GM20000 (cell line): ENCODE data around the gene CITED2.

Source experiments
- DNase-seq: peaks from one replicate; pipeline ENCODE4 v3.0.0; 2012; ENCODE audit warnings: low spot score
- CTCF ChIP-seq: IDR thresholded peaks from 2 replicates; pipeline ENCODE4 v1.5.1; 2012; ENCODE audit warnings: mild to moderate bottlenecking, control low read depth; ENCODE audit errors: extremely low read depth, missing control alignments

Gene CITED2

GRCh38 chr6:139394027-139394649 lies 19.7 kb upstream of the CITED2 start:
- no peak for DNase-seq

GRCh38 chr6:139392794-139393193 lies 18.3 kb upstream of the CITED2 start:
- TF ChIP-seq CTCF: no peak
- peak; percentile 47 for DNase-seq

More at GRCh38 chr6:139394027-139394649, 19.7 kb upstream of the CITED2 start:
- no peak for TF ChIP-seq CTCF

- TF ChIP-seq CTCF: no peak
- no peak for DNase-seq
These were observed 17.3 kb upstream of the CITED2 start for GRCh38 chr6:139391709-139392108.

- DNase-seq: no peak
- no peak for TF ChIP-seq CTCF
These were observed 16.0 kb upstream of the CITED2 start for GRCh38 chr6:139390447-139390846.

GRCh38 chr6:139388384-139388783 lies 13.9 kb upstream of the CITED2 start:
- DNase-seq: no peak
- TF ChIP-seq CTCF: no peak

- no peak for TF ChIP-seq CTCF
- no peak for DNase-seq
These were observed 12.0 kb upstream of the CITED2 start for GRCh38 chr6:139386404-139386803.

- DNase-seq: no peak
- TF ChIP-seq CTCF: no peak
These were observed 6.9 kb upstream of the CITED2 start for GRCh38 chr6:139381216-139381865.
